ENCODE measurements around the gene CD38.

- TF ChIP-seq POLR2A (IDR thresholded peaks at IDR 0.05) (no peak), CTCF (IDR thresholded peaks at IDR 0.05) (no peak), EP300 (IDR thresholded peaks at IDR 0.05) (no peak), POLR2AphosphoS5 (IDR thresholded peaks at IDR 0.05) (no peak)
Observed at GRCh38 chr4:15779809-15780208, 1.7 kb downstream of the CD38 start.

All from sigmoid colon (tissue), 4 donors.